Tibial artery (tissue), 4 donors: ENCODE results near the gene LGALS8.

Source experiments
- DNase-seq, 2 donors: peaks; one replicate each; pipeline ENCODE4 v3.0.0-alpha.2; 2019
- H3K27ac ChIP-seq, 2 donors: fragments of 200-600 bp; sonication (generic) in 1 of 2; 1 replicate in 1 of 2; 2 replicates in 1 of 2; pipeline ENCODE4 v1.5.1; 2018 to 2019; ENCODE audit warnings: mild to moderate bottlenecking in 1 of 2
- H3K27me3 ChIP-seq, 2 donors: fragments of 200-600 bp; sonication (generic) in 1 of 2; one replicate each; pipeline versions ENCODE4 v1.5.1 to v1.6.0; 2016 to 2019
- H3K36me3 ChIP-seq, 3 donors: fragments of 200-600 bp; sonication (generic) in 2 of 3; one replicate each; pipeline ENCODE4 v1.5.1; 2016 to 2019; ENCODE audit warnings: mild to moderate bottlenecking in 2 of 3
- H3K4me1 ChIP-seq, 4 donors: fragments of 200-600 bp; sonication (generic) in 2 of 4; 1 replicate in 3 of 4; 2 replicates in 1 of 4; pipeline ENCODE4 v1.5.1; 2016 to 2019
- H3K4me3 ChIP-seq, 2 donors: fragments of 200-600 bp; sonication (generic) in 1 of 2; 1 replicate in 1 of 2; 2 replicates in 1 of 2; pipeline ENCODE4 v1.5.1; 2018 to 2019; ENCODE audit warnings: mild to moderate bottlenecking in 2 of 2
- H3K9me3 ChIP-seq, 3 donors: fragments of 200-600 bp; sonication (generic) in 1 of 3; one replicate each; pipeline ENCODE4 v1.5.1; 2016 to 2019
- CTCF ChIP-seq, 2 experiments: fragments of 200-600 bp in 1 of 2; fragments of 450-650 bp in 1 of 2; IDR thresholded peaks; one replicate each; pipeline ENCODE4 v1.5.1; 2017 to 2019; ENCODE audit warnings: antibody characterized with exemption in 2 of 2, mild to moderate bottlenecking in 1 of 2, moderate library complexity in 1 of 2
- intact Hi-C: fragments of 100-400 bp; cut with DNase I; formaldehyde crosslinking; loops from one replicate; pipeline ENCODE4 v1.15.0; 2023; ENCODE audit warnings: low total_unique reads

The LGALS8 gene

GRCh38 chr1:236589531-236589930 is 65.7 kb downstream of the LGALS8 start:
- Histone ChIP-seq H3K9me3 (no peaks in the 10 kb centered on the region), H3K27ac (no peak overlapping the region), H3K27me3 (no peaks in the 10 kb centered on the region), H3K36me3 (peaks cover 66 to 92% (median 84%) of the 10 kb centered on the region in 3 donors), H3K4me3 (no peak overlapping the region), H3K4me1 (no peaks in the 10 kb centered on the region)
- no peak for DNase-seq
- TF ChIP-seq CTCF (IDR thresholded peaks at IDR 0.05), result no peak
- intact Hi-C loops, result no loop called here

- no peaks in the 10 kb centered on the region for H3K27me3 ChIP-seq
- DNase-seq, result no peak
- no peaks in the 10 kb centered on the region for H3K9me3 ChIP-seq
- no peak overlapping the region for H3K27ac ChIP-seq
- H3K4me3 ChIP-seq, result no peak overlapping the region
- TF ChIP-seq CTCF (IDR thresholded peaks at IDR 0.05), result no peak
- H3K4me1 ChIP-seq, result no peaks in the 10 kb centered on the region
- peaks cover 58 to 90% (median 77%) of the 10 kb centered on the region in 3 donors for H3K36me3 ChIP-seq
- intact Hi-C loops, result loop anchor here (10.0 kb wide), 1 partner anchor 244 kb away; no protein-coding TSS in a partner anchor
Observed at GRCh38 chr1:236590553-236591150, 66.9 kb downstream of the LGALS8 start.

GRCh38 chr1:236602171-236602570 is 78.4 kb downstream of the LGALS8 start:
- H3K27me3 ChIP-seq, result no peaks in the 10 kb centered on the region
- H3K36me3 ChIP-seq, result peaks cover 10 to 35% (median 17%) of the 10 kb centered on the region in 3 donors
- no peaks in the 10 kb centered on the region for H3K9me3 ChIP-seq
- no peak overlapping the region for H3K27ac ChIP-seq
- intact Hi-C loops, result loop anchor here (10.0 kb wide), 1 partner anchor 173 kb away; no protein-coding TSS in a partner anchor
- H3K4me1 ChIP-seq, result peaks cover 0 to 22% (median 3%) of the 10 kb centered on the region in 4 donors
- no peak for DNase-seq
- no peak overlapping the region for H3K4me3 ChIP-seq
- no peak for TF ChIP-seq CTCF (IDR thresholded peaks at IDR 0.05)
